Neural cell (in vitro differentiated cells): ENCODE data around the gene PWWP2B.

Experiments used
- CTCF ChIP-seq: fragments of 450-650 bp; IDR thresholded peaks from 2 replicates; pipeline ENCODE4 v1.5.1; 2014; ENCODE audit warnings: antibody characterized with exemption, mild to moderate bottlenecking, moderate library complexity; ENCODE audit not compliant: poor library complexity, severe bottlenecking
- EP300 ChIP-seq: fragments of 450-650 bp; conservative IDR thresholded peaks from 2 replicates; pipeline ENCODE4 v1.6.1; 2014; ENCODE audit warnings: antibody characterized with exemption, mild to moderate bottlenecking, moderate library complexity; ENCODE audit not compliant: poor library complexity, severe bottlenecking
- EZH2 ChIP-seq: fragments of 200-600, 300-800 bp; shearing (Covaris generic), sonication (generic); IDR thresholded peaks from 2 replicates; pipeline ENCODE4 v1.6.1; 2014; ENCODE audit warnings: antibody characterized with exemption, low read length, borderline replicate concordance, mild to moderate bottlenecking; ENCODE audit not compliant: insufficient read depth, poor library complexity, severe bottlenecking
- POLR2AphosphoS5 ChIP-seq: IDR thresholded peaks from 2 replicates; pipeline ENCODE4 v1.6.1; 2012
- RAD21 ChIP-seq: fragments of 450-650 bp; conservative IDR thresholded peaks from 2 replicates; pipeline ENCODE4 v1.6.1; 2014; ENCODE audit warnings: antibody characterized with exemption, mild to moderate bottlenecking, moderate library complexity
- SMC3 ChIP-seq: fragments of 450-650 bp; conservative IDR thresholded peaks from 2 replicates; pipeline ENCODE4 v1.6.1; 2014; ENCODE audit warnings: antibody characterized with exemption, mild to moderate bottlenecking, moderate library complexity; ENCODE audit not compliant: poor library complexity

- no peak for TF ChIP-seq EZH2
- no peak for TF ChIP-seq CTCF
- TF ChIP-seq SMC3 = no peak
- no peak for TF ChIP-seq RAD21
- no peak for TF ChIP-seq EP300
- TF ChIP-seq POLR2AphosphoS5 = no peak
Observed at GRCh38 chr10:132464256-132465192, 67.5 kb downstream of the PWWP2B start.
